Keratinocyte (primary cell): ENCODE results near the gene TTC28. TPM values are rescaled to one million over a fixed set of nuclear protein-coding genes. Genes with fewer than 3 reads are reported as not detected.

ENCODE experiments used
- DNase-seq: peaks from one replicate; pipeline ENCODE4 v3.0.0-alpha.2; 2011; ENCODE audit warnings: low read depth, missing footprints, low spot score
- FAIRE-seq: peaks from 2 replicates; lab custom pipeline; 2011; peaks lifted over from hg19 to GRCh38; lab: Jason Lieb, UNC
- H2AFZ ChIP-seq: 2 replicates; pipeline ENCODE4 v1.6.0; 2012; ENCODE audit warnings: low read length, control low read depth, inconsistent platforms; ENCODE audit not compliant: control insufficient read depth
- H3K27ac ChIP-seq: 2 replicates; pipeline ENCODE4 v1.5.1; 2011; ENCODE audit warnings: low read length; ENCODE audit not compliant: control insufficient read depth, insufficient read depth
- H3K27me3 ChIP-seq: 3 replicates; pipeline ENCODE4 v1.6.0; 2011; ENCODE audit warnings: low read length; ENCODE audit not compliant: control insufficient read depth, insufficient read depth; ENCODE audit errors: extremely low read depth
- H3K36me3 ChIP-seq, 2 experiments: 2 replicates in 1 of 2; 3 replicates in 1 of 2; pipeline ENCODE4 v1.5.1; 2011; ENCODE audit warnings: low read length in 2 of 2, mild to moderate bottlenecking in 1 of 2; ENCODE audit not compliant: control insufficient read depth in 2 of 2, insufficient read depth in 2 of 2; ENCODE audit errors: extremely low read depth in 1 of 2
- H3K4me1 ChIP-seq: 3 replicates; pipeline ENCODE4 v1.5.1; 2011; ENCODE audit warnings: low read length; ENCODE audit not compliant: control insufficient read depth, insufficient read depth; ENCODE audit errors: extremely low read depth
- H3K4me2 ChIP-seq: 3 replicates; pipeline ENCODE4 v1.6.0; 2011; ENCODE audit warnings: low read depth, low read length; ENCODE audit not compliant: control insufficient read depth, insufficient read depth; ENCODE audit errors: extremely low read depth
- H3K4me3 ChIP-seq, 3 experiments: fragments of 200-600 bp in 1 of 3; sonication (generic) in 1 of 3; 2 replicates in 2 of 3; 3 replicates in 1 of 3; pipeline ENCODE4 v1.5.1; 2011 to 2016; ENCODE audit warnings: low read length in 3 of 3, mild to moderate bottlenecking in 3 of 3, control low read depth in 2 of 3, inconsistent platforms in 1 of 3, low read depth in 1 of 3, mixed read lengths in 1 of 3, mixed run types in 1 of 3, moderate library complexity in 1 of 3; ENCODE audit not compliant: control insufficient read depth in 2 of 3, insufficient read depth in 2 of 3; ENCODE audit errors: extremely low read depth in 1 of 3
- H3K79me2 ChIP-seq: 2 replicates; pipeline ENCODE4 v1.6.0; 2012; ENCODE audit warnings: low read length; ENCODE audit not compliant: control insufficient read depth, insufficient read depth
- H3K9ac ChIP-seq: 3 replicates; pipeline ENCODE4 v1.6.0; 2011; ENCODE audit warnings: low read length; ENCODE audit not compliant: control insufficient read depth, insufficient read depth; ENCODE audit errors: extremely low read depth
- H3K9me1 ChIP-seq: 3 replicates; pipeline ENCODE4 v1.6.0; 2011; ENCODE audit warnings: low read length; ENCODE audit not compliant: control insufficient read depth, insufficient read depth; ENCODE audit errors: extremely low read depth
- H3K9me3 ChIP-seq: 2 replicates; pipeline ENCODE4 v1.5.1; 2012; ENCODE audit warnings: low read depth, low read length; ENCODE audit not compliant: control insufficient read depth
- H4K20me1 ChIP-seq: 3 replicates; pipeline ENCODE4 v1.6.0; 2011; ENCODE audit warnings: low read length; ENCODE audit not compliant: control insufficient read depth, insufficient read depth; ENCODE audit errors: extremely low read depth
- EZH2 ChIP-seq: IDR thresholded peaks from one replicate; pipeline ENCODE4 v1.6.1; 2012; ENCODE audit warnings: inconsistent platforms, mild to moderate bottlenecking, low read length, moderate library complexity
- dilution Hi-C: fragments of 300-500 bp; cut with MboI; formaldehyde crosslinking; loops from one replicate; pipeline ENCODE4 v1.7.0; 2020; ENCODE audit warnings: low sequenced_read_pairs; ENCODE audit not compliant: extremely low pct_ligation_motif_present
- polyA plus RNA-seq, 5 experiments: library from polyadenylated mRNA; depleted of rRNA in 3 of 5; stranded (reverse) in 3 of 5; stranded (forward) in 1 of 5; unstranded in 1 of 5; fragments of >200 nt; gene quantifications; 1 replicate in 1 of 5; 2 replicates in 3 of 5; 3 replicates in 1 of 5; pipeline versions ENCODE4 v1.2.1 to v1.2.3, GENCODE V29; 2011 to 2012; ENCODE audit warnings: missing spikeins in 2 of 5, low read depth in 1 of 5, low replicate concordance in 1 of 5
- TF ChIP-seq, protein P1 (sequence below), 3 experiments: IDR thresholded peaks in 1 of 3; conservative IDR thresholded peaks in 1 of 3; optimal IDR thresholded peaks in 1 of 3; 2 replicates in 2 of 3; 3 replicates in 1 of 3; pipeline versions ENCODE3 to v1.5.1; 2011; ENCODE audit warnings: low read length in 3 of 3, mild to moderate bottlenecking in 3 of 3, moderate library complexity in 2 of 3, control low read depth in 1 of 3, inconsistent platforms in 1 of 3; ENCODE audit not compliant: insufficient read depth in 2 of 3; ENCODE audit errors: extremely low read depth in 1 of 3

TTC28 gene
- polyA plus RNA-seq, 1 donor (not counting 4 experiments of a cell fraction or from before 2014, with no cell fraction given) = 0.66 TPM

DNA sequence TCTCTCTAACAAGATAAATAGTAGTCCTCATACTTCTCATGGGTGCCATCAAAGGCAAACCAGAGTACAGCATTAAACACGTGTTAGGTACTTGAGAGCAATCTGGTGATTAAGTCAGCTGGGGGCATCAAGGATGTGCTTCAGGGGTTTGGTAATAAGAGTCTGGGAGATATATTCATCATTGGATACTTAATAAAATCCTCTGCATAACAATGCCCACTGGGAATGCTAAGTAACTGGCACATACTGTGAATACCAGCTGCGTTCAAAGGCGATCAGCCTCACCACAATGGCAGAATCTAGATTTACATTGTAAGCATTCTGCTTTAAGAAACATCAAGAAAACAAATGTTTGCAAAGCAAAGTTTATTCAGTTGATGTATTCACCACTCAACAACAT lies 492.0 kb downstream of the TTC28 start:
- H3K36me3 ChIP-seq = no peaks in the 10 kb centered on the region
- H3K9ac ChIP-seq = no peak overlapping the region
- no peaks in the 10 kb centered on the region for H3K79me2 ChIP-seq
- no peak overlapping the region for H2AFZ ChIP-seq
- FAIRE-seq = peak; percentile 23
- H3K4me2 ChIP-seq = no peak overlapping the region
- H3K27me3 ChIP-seq = no peaks in the 10 kb centered on the region
- peaks cover 2% of the 10 kb centered on the region for H3K4me1 ChIP-seq
- no peak for DNase-seq
- no peaks in the 10 kb centered on the region for H3K9me3 ChIP-seq
- no peaks in the 10 kb centered on the region for H3K9me1 ChIP-seq
- no peak overlapping the region for H3K27ac ChIP-seq
- dilution Hi-C loops = no loop called here
- no peak overlapping the region for H3K4me3 ChIP-seq
- TF ChIP-seq, protein P1, sequence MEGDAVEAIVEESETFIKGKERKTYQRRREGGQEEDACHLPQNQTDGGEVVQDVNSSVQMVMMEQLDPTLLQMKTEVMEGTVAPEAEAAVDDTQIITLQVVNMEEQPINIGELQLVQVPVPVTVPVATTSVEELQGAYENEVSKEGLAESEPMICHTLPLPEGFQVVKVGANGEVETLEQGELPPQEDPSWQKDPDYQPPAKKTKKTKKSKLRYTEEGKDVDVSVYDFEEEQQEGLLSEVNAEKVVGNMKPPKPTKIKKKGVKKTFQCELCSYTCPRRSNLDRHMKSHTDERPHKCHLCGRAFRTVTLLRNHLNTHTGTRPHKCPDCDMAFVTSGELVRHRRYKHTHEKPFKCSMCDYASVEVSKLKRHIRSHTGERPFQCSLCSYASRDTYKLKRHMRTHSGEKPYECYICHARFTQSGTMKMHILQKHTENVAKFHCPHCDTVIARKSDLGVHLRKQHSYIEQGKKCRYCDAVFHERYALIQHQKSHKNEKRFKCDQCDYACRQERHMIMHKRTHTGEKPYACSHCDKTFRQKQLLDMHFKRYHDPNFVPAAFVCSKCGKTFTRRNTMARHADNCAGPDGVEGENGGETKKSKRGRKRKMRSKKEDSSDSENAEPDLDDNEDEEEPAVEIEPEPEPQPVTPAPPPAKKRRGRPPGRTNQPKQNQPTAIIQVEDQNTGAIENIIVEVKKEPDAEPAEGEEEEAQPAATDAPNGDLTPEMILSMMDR (optimal IDR thresholded peaks at IDR 0.05 in 1 of 3, IDR thresholded peaks at IDR 0.05 in 1 of 3, conservative IDR thresholded peaks at IDR 0.05 in 1 of 3; ENCODE audit: extremely low read depth in 1 of 3, insufficient read depth in 2 of 3, low read length in 3 of 3) = no peak
- no peak for TF ChIP-seq EZH2
- H4K20me1 ChIP-seq = no peaks in the 10 kb centered on the region

DNA sequence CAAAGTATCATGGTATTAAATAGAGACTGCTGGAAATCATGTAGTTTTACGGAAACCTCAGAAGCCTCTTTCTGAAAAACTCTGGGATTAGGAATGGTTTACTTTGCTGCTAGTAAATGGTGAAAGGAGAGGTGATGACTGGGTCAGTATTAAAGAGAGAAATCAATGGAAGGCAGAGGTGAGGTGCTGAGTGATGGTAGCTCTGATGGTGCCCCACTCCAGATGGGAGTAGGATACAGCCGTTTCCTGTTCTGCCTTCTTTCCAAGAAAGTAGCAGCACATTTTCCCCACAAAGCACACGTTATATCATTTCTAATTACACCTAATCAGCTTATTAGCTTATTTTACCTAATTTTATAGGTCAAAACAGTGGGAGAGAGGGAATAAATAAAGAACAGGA lies 493.0 kb downstream of the TTC28 start:
- Histone ChIP-seq H3K27me3 (no peaks in the 10 kb centered on the region), H3K4me1 (peaks cover 2% of the 10 kb centered on the region), H3K4me3 (no peak overlapping the region), H3K9me1 (no peaks in the 10 kb centered on the region), H3K79me2 (no peaks in the 10 kb centered on the region), H3K36me3 (no peaks in the 10 kb centered on the region), H3K9ac (no peak overlapping the region), H3K4me2 (no peak overlapping the region), H3K9me3 (no peaks in the 10 kb centered on the region), H2AFZ (no peak overlapping the region), H3K27ac (no peak overlapping the region), H4K20me1 (no peaks in the 10 kb centered on the region)
- no peak for TF ChIP-seq EZH2
- TF ChIP-seq, protein P1 (optimal IDR thresholded peaks at IDR 0.05 in 1 of 3, IDR thresholded peaks at IDR 0.05 in 1 of 3, conservative IDR thresholded peaks at IDR 0.05 in 1 of 3; ENCODE audit: extremely low read depth in 1 of 3, insufficient read depth in 2 of 3, low read length in 3 of 3) = no peak
- DNase-seq (no peak), FAIRE-seq (no peak)
- dilution Hi-C loops = no loop called here
